Upper lobe of left lung (tissue), 6 donors: Measurements from ENCODE around the gene ATF1. TPM values are rescaled to one million over a fixed set of nuclear protein-coding genes. Genes with fewer than 3 reads are reported as not detected.

Experiments used
- ATAC-seq, 2 donors: fragments of 200-7000 bp; cut with Tn5 transposase; one replicate each; pipeline ENCODE4 v1.9.1; 2022; ENCODE audit warnings: mild to moderate bottlenecking in 2 of 2, moderate library complexity in 2 of 2; ENCODE audit not compliant: low FRiP score in 2 of 2
- DNase-seq, 2 donors: peaks; one replicate each; pipeline ENCODE4 v3.0.0-alpha.2; 2019 to 2020
- H3K27ac ChIP-seq, 4 donors: fragments of 200-600 bp; sonication (generic); one replicate each; pipeline ENCODE4 v1.5.1; 2016 to 2019
- H3K27me3 ChIP-seq, 4 donors: fragments of 200-600 bp; sonication (generic); one replicate each; pipeline ENCODE4 v1.5.1; 2017 to 2019
- H3K36me3 ChIP-seq, 4 donors: fragments of 200-600 bp; sonication (generic); one replicate each; pipeline ENCODE4 v1.5.1; 2016 to 2019
- H3K4me1 ChIP-seq, 4 donors: fragments of 200-600 bp; sonication (generic); one replicate each; pipeline ENCODE4 v1.5.1; 2018 to 2019
- H3K4me3 ChIP-seq, 4 donors: fragments of 200-600 bp; sonication (generic); one replicate each; pipeline ENCODE4 v1.5.1; 2017 to 2019; ENCODE audit warnings: mild to moderate bottlenecking in 2 of 4, moderate library complexity in 1 of 4
- H3K9me3 ChIP-seq, 4 donors: fragments of 200-600 bp; sonication (generic); one replicate each; pipeline ENCODE4 v1.5.1; 2018 to 2019
- EP300 ChIP-seq, 4 donors: sonication (generic); formaldehyde crosslinking; IDR thresholded peaks; one replicate each; pipeline ENCODE4 v1.5.1; 2017; ENCODE audit warnings: antibody characterized with exemption in 4 of 4, control low read depth in 2 of 4
- POLR2A ChIP-seq, 4 donors: fragments of 450-650 bp; IDR thresholded peaks; one replicate each; pipeline ENCODE4 v1.5.1; 2016 to 2017; ENCODE audit warnings: antibody characterized with exemption in 4 of 4, mild to moderate bottlenecking in 2 of 4
- POLR2AphosphoS5 ChIP-seq, 2 donors: sonication (generic); formaldehyde crosslinking; IDR thresholded peaks; one replicate each; pipeline ENCODE4 v1.5.1; 2017; ENCODE audit warnings: antibody characterized with exemption in 2 of 2
- WGBS, 2 donors: methylation state at CpG; one replicate each; pipeline ENCODE4 v1.1.5; 2017 to 2018; 5-methylcytosine and 5-hydroxymethylcytosine counted together
- total RNA-seq, 6 donors: library from RNA; depleted of rRNA in 4 of 6; stranded (reverse); fragments of >200 nt in 4 of 6; gene quantifications; one replicate each; pipeline versions ENCODE4 v1.1.0 to v1.2.1, GENCODE V29; 2016 to 2021
- TF ChIP-seq, protein P1 (sequence below), 6 experiments: fragments of 450-650 bp in 4 of 6; fragments of 200-600 bp in 2 of 6; sonication (generic) in 2 of 6; IDR thresholded peaks; one replicate each; pipeline ENCODE4 v1.5.1; 2016 to 2019; ENCODE audit warnings: antibody characterized with exemption in 6 of 6
- donor health status: DM: no; HTN: no; CAD: no; lungs with moderate emphysema.
- donor health status: DM: no; HTN: yes; CAD: no; lungs with severe emphysema.

ATF1 gene
- total RNA-seq, 6 donors from 2014 or later, result 23.0 to 48.1 (median 33.9) TPM

GRCh38 chr12:50780013-50780412, 16.1 kb downstream of the ATF1 start:
- ATAC-seq (no peak), DNase-seq (no peak)
- H3K36me3 ChIP-seq, result peaks cover 0 to 31% (median 5%) of the 10 kb centered on the region in 4 donors
- no peak for TF ChIP-seq POLR2AphosphoS5 (IDR thresholded peaks at IDR 0.05)
- TF ChIP-seq EP300 (IDR thresholded peaks at IDR 0.05), result no peak
- no peak for TF ChIP-seq POLR2A (IDR thresholded peaks at IDR 0.05)
- TF ChIP-seq, protein P1, sequence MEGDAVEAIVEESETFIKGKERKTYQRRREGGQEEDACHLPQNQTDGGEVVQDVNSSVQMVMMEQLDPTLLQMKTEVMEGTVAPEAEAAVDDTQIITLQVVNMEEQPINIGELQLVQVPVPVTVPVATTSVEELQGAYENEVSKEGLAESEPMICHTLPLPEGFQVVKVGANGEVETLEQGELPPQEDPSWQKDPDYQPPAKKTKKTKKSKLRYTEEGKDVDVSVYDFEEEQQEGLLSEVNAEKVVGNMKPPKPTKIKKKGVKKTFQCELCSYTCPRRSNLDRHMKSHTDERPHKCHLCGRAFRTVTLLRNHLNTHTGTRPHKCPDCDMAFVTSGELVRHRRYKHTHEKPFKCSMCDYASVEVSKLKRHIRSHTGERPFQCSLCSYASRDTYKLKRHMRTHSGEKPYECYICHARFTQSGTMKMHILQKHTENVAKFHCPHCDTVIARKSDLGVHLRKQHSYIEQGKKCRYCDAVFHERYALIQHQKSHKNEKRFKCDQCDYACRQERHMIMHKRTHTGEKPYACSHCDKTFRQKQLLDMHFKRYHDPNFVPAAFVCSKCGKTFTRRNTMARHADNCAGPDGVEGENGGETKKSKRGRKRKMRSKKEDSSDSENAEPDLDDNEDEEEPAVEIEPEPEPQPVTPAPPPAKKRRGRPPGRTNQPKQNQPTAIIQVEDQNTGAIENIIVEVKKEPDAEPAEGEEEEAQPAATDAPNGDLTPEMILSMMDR (IDR thresholded peaks at IDR 0.05), result no peak
- H3K27ac ChIP-seq, result no peak overlapping the region
- H3K9me3 ChIP-seq, result no peaks in the 10 kb centered on the region
- no peaks in the 10 kb centered on the region for H3K27me3 ChIP-seq
- H3K4me3 ChIP-seq, result no peak overlapping the region
- no peaks in the 10 kb centered on the region for H3K4me1 ChIP-seq
- WGBS, 2 donors, result 89 to 91% methylated on average over 4 of the region's 4 CpGs

GRCh38 chr12:50784501-50784900, 20.6 kb downstream of the ATF1 start:
- Histone ChIP-seq H3K4me1 (peaks cover 13 to 19% (median 15%) of the 10 kb centered on the region in 4 donors), H3K9me3 (no peaks in the 10 kb centered on the region), H3K27me3 (no peaks in the 10 kb centered on the region), H3K4me3 (no peak overlapping the region), H3K27ac (no peak overlapping the region), H3K36me3 (peaks cover 0 to 31% (median 5%) of the 10 kb centered on the region in 4 donors)
- 85 to 95% methylated on average over 4 of the region's 4 CpGs for WGBS, 2 donors
- TF ChIP-seq POLR2A (IDR thresholded peaks at IDR 0.05) (no peak), EP300 (IDR thresholded peaks at IDR 0.05) (no peak), POLR2AphosphoS5 (IDR thresholded peaks at IDR 0.05) (no peak)
- TF ChIP-seq, protein P1 (IDR thresholded peaks at IDR 0.05), result no peak
- ATAC-seq (no peak), DNase-seq (no peak)

DNA sequence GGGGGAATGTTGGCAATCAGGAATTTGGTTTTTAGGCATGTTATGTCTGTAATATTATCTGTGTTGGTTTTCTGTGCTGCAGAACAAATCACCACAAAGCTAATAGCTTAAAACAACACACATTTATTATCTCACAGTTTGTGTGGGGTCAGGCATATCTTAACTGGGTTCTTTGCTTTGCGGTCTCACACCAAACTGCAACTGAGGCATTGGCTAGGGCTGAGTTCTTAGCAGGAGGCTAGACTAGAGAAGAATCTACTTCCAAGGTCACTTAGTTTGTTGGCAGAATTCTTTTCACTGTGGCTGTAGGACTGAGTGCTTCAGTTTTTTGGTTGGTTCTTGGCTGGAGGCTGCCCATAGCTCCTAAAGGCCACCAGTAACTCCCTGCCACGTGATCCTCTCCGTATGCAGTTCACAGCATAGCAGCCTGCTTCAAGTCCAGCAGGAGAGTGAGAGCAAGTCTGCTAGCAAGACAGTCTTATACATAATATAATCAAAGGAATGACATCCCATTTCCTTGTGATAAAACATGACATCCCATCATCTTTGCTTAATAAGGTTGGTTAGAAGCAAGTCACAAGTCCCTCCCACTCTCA, 21.6 kb downstream of the ATF1 start:
- ATAC-seq (no peak), DNase-seq (no peak)
- TF ChIP-seq EP300 (IDR thresholded peaks at IDR 0.05), result no peak
- no peak for TF ChIP-seq POLR2A (IDR thresholded peaks at IDR 0.05)
- no peak for TF ChIP-seq POLR2AphosphoS5 (IDR thresholded peaks at IDR 0.05)
- TF ChIP-seq, protein P1 (IDR thresholded peaks at IDR 0.05), result no peak
- Histone ChIP-seq H3K27ac (peak overlapping the region; percentile 55 to 78 (median 64)), H3K36me3 (peaks cover 0 to 26% (median 4%) of the 10 kb centered on the region in 4 donors), H3K4me3 (no peak overlapping the region), H3K27me3 (no peaks in the 10 kb centered on the region), H3K9me3 (no peaks in the 10 kb centered on the region), H3K4me1 (peaks cover 13 to 19% (median 15%) of the 10 kb centered on the region in 4 donors)
- 90 to 95% methylated on average over 3 of the region's 3 CpGs for WGBS, 2 donors

DNA sequence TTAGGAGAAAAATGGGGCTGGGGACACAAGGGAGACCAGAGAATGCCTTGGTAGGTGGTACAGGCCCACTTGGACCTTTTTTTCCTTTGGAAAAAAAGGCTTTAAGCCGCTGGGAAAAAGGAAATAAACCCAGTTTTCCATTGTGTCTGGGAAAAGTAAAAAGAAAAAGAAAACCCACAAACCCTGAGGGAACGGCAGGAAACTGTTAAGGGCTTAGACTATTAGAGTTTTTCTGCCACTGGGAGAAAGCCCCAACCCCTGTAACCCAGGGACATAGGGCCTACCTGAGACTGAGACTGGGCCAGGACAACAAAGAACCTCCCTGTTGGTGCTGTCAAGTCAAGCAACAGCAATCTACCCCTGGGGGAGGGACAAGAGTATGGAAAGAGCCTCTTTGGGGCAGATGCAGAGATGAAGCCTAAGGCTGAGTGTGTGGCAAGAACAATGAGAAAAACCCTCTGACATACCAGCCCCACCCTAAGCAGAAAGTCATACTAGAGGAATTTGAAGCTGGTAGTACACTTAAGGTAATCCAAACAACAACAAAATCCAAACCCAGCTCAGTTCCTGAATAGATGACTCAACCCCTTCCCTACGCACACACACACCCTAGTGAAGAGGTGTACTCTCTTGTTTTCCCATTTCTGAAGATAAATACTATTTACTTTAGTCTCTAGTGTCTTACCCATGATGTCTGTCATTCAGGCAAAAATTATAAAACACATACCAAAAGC, 22.8 kb downstream of the ATF1 start:
- Histone ChIP-seq H3K36me3 (peaks cover 0 to 15% (median 0%) of the 10 kb centered on the region in 4 donors), H3K4me3 (no peak overlapping the region), H3K4me1 (peaks cover 13 to 19% (median 15%) of the 10 kb centered on the region in 4 donors), H3K9me3 (no peaks in the 10 kb centered on the region), H3K27me3 (no peaks in the 10 kb centered on the region), H3K27ac (peak overlapping the region; percentile 55 to 78 (median 64))
- 72 to 75% methylated on average over 3 of the region's 3 CpGs for WGBS, 2 donors
- ATAC-seq (peak; percentile 71 to 94), DNase-seq (peak in 1 of 2 donors; percentile 24)
- peak in 1 of 2 donors; percentile 31 for TF ChIP-seq POLR2AphosphoS5 (IDR thresholded peaks at IDR 0.05)
- peak in 1 of 4 donors; percentile 37 for TF ChIP-seq EP300 (IDR thresholded peaks at IDR 0.05)
- TF ChIP-seq, protein P1 (IDR thresholded peaks at IDR 0.05), result no peak
- TF ChIP-seq POLR2A (IDR thresholded peaks at IDR 0.05), result peak in 1 of 4 donors; percentile 8
